PFSK-1 (cell line): Measurements from ENCODE around the gene ARID5A.

Experiments used
- FOXP2 ChIP-seq: optimal IDR thresholded peaks from 2 replicates; pipeline ENCODE3; 2011; ENCODE audit warnings: borderline replicate concordance, control low read depth, inconsistent platforms; ENCODE audit not compliant: insufficient read depth; ENCODE audit errors: extremely low read length, extremely low read depth
- POLR2AphosphoS5 ChIP-seq: IDR thresholded peaks from 2 replicates; pipeline ENCODE4 v1.6.1; 2012; ENCODE audit warnings: low read depth, mild to moderate bottlenecking, control low read depth, low read length, moderate library complexity
- SIN3A ChIP-seq: IDR thresholded peaks from 2 replicates; pipeline ENCODE4 v1.6.1; 2012; ENCODE audit warnings: mild to moderate bottlenecking, low read length, moderate library complexity, borderline replicate concordance; ENCODE audit not compliant: insufficient read depth
- TAF1 ChIP-seq: IDR thresholded peaks from 2 replicates; pipeline ENCODE4 v1.6.1; 2012; ENCODE audit warnings: low read length, control low read depth, borderline replicate concordance; ENCODE audit not compliant: insufficient read depth
- TF ChIP-seq, protein P1 (sequence below), 2 experiments: IDR thresholded peaks; 2 replicates each; pipeline versions ENCODE4 v1.6.1 to v1.8.0; 2011 to 2012; ENCODE audit warnings: low read depth in 2 of 2, low read length in 2 of 2, control low read depth in 1 of 2, inconsistent platforms in 1 of 2, mild to moderate bottlenecking in 1 of 2, moderate library complexity in 1 of 2; ENCODE audit not compliant: insufficient read depth in 1 of 2

The ARID5A gene

GRCh38 chr2:96534701-96535181 lies 1.8 kb upstream of the ARID5A start:
- TF ChIP-seq SIN3A, result no peak
- no peak for TF ChIP-seq FOXP2

- TF ChIP-seq SIN3A (no peak), FOXP2 (no peak), POLR2AphosphoS5 (no peak), TAF1 (no peak)
- TF ChIP-seq, protein P1, sequence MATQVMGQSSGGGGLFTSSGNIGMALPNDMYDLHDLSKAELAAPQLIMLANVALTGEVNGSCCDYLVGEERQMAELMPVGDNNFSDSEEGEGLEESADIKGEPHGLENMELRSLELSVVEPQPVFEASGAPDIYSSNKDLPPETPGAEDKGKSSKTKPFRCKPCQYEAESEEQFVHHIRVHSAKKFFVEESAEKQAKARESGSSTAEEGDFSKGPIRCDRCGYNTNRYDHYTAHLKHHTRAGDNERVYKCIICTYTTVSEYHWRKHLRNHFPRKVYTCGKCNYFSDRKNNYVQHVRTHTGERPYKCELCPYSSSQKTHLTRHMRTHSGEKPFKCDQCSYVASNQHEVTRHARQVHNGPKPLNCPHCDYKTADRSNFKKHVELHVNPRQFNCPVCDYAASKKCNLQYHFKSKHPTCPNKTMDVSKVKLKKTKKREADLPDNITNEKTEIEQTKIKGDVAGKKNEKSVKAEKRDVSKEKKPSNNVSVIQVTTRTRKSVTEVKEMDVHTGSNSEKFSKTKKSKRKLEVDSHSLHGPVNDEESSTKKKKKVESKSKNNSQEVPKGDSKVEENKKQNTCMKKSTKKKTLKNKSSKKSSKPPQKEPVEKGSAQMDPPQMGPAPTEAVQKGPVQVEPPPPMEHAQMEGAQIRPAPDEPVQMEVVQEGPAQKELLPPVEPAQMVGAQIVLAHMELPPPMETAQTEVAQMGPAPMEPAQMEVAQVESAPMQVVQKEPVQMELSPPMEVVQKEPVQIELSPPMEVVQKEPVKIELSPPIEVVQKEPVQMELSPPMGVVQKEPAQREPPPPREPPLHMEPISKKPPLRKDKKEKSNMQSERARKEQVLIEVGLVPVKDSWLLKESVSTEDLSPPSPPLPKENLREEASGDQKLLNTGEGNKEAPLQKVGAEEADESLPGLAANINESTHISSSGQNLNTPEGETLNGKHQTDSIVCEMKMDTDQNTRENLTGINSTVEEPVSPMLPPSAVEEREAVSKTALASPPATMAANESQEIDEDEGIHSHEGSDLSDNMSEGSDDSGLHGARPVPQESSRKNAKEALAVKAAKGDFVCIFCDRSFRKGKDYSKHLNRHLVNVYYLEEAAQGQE (IDR thresholded peaks at IDR 0.05; ENCODE audit: insufficient read depth in 1 of 2, low read depth in 2 of 2, low read length in 2 of 2), result no peak
These were observed 1.2 kb upstream of the ARID5A start for GRCh38 chr2:96535331-96535730.

GRCh38 chr2:96537066-96537733 lies 648 bp downstream of the ARID5A start:
- TF ChIP-seq POLR2AphosphoS5 (no peak), FOXP2 (no peak), SIN3A (peak; percentile 67; the same call in 1 of the 2 replicates), TAF1 (no peak)
- TF ChIP-seq, protein P1 (IDR thresholded peaks at IDR 0.05; ENCODE audit: insufficient read depth in 1 of 2, low read depth in 2 of 2, low read length in 2 of 2), result peak in 1 of 2 experiments; percentile 23; a peak in 1 of 4 replicates

GRCh38 chr2:96537734-96538486 lies 1.4 kb downstream of the ARID5A start:
- TF ChIP-seq, protein P1 (IDR thresholded peaks at IDR 0.05; ENCODE audit: insufficient read depth in 1 of 2, low read depth in 2 of 2, low read length in 2 of 2), result no peak
- TF ChIP-seq FOXP2 (no peak), TAF1 (no peak), SIN3A (no peak), POLR2AphosphoS5 (no peak)

- TF ChIP-seq TAF1, result no peak
- TF ChIP-seq, protein P1 (IDR thresholded peaks at IDR 0.05; ENCODE audit: insufficient read depth in 1 of 2, low read depth in 2 of 2, low read length in 2 of 2), result no peak
These were observed 2.1 kb downstream of the ARID5A start for GRCh38 chr2:96538487-96539214.
